Left ventricle myocardium inferior (tissue), 1 donor: Measurements from ENCODE around the gene CLEC16A. TPM values are rescaled to one million over a fixed set of nuclear protein-coding genes. Genes with fewer than 3 reads are reported as not detected.

Experiments
- DNase-seq: peaks from one replicate; pipeline ENCODE4 v3.0.0-alpha.2; 2020
- H3K27ac ChIP-seq: fragments of 200-600 bp; replicated peaks from 2 replicates; pipeline ENCODE4 v1.8.0; 2021
- H3K27me3 ChIP-seq: fragments of 200-600 bp; 2 replicates; pipeline ENCODE4 v1.8.0; 2021; ENCODE audit warnings: low read depth
- H3K36me3 ChIP-seq: fragments of 200-600 bp; 2 replicates; pipeline ENCODE4 v1.8.0; 2021
- H3K4me1 ChIP-seq: fragments of 200-600 bp; 2 replicates; pipeline ENCODE4 v1.8.0; 2021
- H3K4me3 ChIP-seq: fragments of 200-600 bp; 2 replicates; pipeline ENCODE4 v1.8.0; 2021; ENCODE audit warnings: mild to moderate bottlenecking, moderate library complexity
- H3K9me3 ChIP-seq: fragments of 200-600 bp; replicated peaks from 2 replicates; pipeline ENCODE4 v1.8.0; 2021
- intact Hi-C: fragments of 100-400 bp; cut with micrococcal nuclease; formaldehyde crosslinking; loops from one replicate; pipeline ENCODE4 v1.11.0; 2022
- total RNA-seq: library from RNA; stranded (reverse); fragmentation: NEBNext Ultra II Directional; extraction: Animal tissue kit (Norgen Biotek cat#: 25700); gene quantifications from one replicate; pipeline ENCODE4 v1.2.1, GENCODE V29; 2021
- TF ChIP-seq, protein P1 (sequence below): fragments of 200-600 bp; IDR thresholded peaks from 2 replicates; pipeline ENCODE4 v1.8.0; 2021; ENCODE audit warnings: antibody characterized with exemption, mild to moderate bottlenecking, borderline replicate concordance
- donor health status: DM: no; HTN: yes; CAD: no; lungs with severe emphysema.

Gene CLEC16A
- total RNA-seq, 1 donor from 2014 or later = 24.6 TPM

DNA sequence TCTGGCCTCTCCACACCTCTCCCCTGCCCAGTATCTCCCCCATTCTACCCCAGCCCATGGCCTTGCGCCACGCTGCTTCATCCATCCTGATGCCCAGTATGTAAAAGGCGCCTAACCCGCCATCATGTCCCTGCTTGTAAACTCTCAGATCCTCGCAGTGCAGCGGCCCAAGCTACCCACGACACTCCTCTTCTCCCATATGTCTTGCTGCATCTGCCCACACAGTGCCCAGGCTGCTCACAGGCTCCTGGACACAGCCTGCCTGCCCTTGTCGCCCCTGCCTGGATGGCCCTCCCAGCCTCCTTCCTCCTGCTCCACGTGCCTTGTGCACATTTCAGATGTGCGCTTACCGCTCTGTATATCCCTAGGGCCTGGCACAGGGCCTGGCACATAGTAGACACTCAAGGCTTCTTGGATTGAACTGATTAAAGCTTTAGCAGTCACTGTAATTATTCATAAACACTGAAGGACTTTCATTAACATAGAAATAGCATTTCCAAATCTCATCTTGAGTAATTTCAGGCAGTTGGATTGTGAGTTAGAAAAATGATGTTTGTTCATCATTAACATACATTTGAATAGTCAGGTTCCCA is 129.1 kb downstream of the CLEC16A start:
- intact Hi-C loops = no loop called here
- no peak for DNase-seq

DNA sequence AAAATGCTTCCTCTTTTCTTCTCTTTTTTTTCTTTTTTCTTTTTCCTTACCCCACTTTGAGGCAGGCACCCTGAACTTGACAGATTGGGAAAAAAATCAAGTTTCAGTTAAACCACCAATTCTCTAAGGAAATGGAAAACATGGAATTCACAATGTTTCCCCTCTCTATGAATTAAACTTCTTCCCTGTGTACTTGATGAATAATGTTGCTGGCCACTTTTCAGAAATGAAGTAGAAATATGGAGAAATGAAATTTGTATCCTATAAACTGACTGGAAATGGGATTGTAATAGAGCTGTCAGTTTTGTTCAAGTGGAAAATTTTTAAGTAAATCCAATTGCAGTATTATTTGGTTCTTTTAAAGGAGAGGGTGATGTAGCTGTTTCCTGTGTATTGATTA is 129.8 kb downstream of the CLEC16A start:
- Histone ChIP-seq H3K27me3 (no peaks in the 10 kb centered on the region), H3K9me3 (no peaks in the 10 kb centered on the region), H3K4me1 (peaks cover 11% of the 10 kb centered on the region), H3K4me3 (no peak overlapping the region), H3K27ac (no peak overlapping the region), H3K36me3 (peaks cover 25% of the 10 kb centered on the region)
- TF ChIP-seq, protein P1, sequence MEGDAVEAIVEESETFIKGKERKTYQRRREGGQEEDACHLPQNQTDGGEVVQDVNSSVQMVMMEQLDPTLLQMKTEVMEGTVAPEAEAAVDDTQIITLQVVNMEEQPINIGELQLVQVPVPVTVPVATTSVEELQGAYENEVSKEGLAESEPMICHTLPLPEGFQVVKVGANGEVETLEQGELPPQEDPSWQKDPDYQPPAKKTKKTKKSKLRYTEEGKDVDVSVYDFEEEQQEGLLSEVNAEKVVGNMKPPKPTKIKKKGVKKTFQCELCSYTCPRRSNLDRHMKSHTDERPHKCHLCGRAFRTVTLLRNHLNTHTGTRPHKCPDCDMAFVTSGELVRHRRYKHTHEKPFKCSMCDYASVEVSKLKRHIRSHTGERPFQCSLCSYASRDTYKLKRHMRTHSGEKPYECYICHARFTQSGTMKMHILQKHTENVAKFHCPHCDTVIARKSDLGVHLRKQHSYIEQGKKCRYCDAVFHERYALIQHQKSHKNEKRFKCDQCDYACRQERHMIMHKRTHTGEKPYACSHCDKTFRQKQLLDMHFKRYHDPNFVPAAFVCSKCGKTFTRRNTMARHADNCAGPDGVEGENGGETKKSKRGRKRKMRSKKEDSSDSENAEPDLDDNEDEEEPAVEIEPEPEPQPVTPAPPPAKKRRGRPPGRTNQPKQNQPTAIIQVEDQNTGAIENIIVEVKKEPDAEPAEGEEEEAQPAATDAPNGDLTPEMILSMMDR = no peak
- intact Hi-C loops = no loop called here
- DNase-seq = no peak

More for the DNA sequence above, 129.1 kb downstream of the CLEC16A start:
- Histone ChIP-seq H3K27ac (no peak overlapping the region), H3K27me3 (no peaks in the 10 kb centered on the region), H3K9me3 (no peaks in the 10 kb centered on the region), H3K4me1 (peaks cover 5% of the 10 kb centered on the region), H3K36me3 (peaks cover 31% of the 10 kb centered on the region), H3K4me3 (no peak overlapping the region)
- TF ChIP-seq, protein P1 = no peak

DNA sequence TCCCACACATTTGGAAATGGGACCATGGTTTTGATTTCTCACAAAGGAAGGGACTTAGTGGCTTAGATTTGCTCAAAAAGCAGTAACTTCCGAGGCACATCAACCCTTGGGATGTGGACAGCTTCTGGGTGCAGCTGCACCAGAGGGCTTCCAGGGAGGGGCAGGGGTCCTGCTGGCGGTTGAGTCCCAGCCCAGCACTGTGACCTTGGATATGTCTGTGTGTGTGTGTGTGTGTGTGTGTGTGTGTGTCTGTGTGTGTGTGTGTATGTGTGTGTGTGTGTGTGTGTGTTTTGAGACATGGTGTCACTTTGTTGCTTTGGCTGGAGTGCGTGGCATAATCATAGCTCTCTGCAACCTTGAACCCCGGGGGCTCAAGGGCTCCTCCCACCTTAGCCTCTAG is 130.8 kb downstream of the CLEC16A start:
- no peak for DNase-seq
- Histone ChIP-seq H3K9me3 (no peaks in the 10 kb centered on the region), H3K36me3 (peaks cover 20% of the 10 kb centered on the region), H3K4me3 (no peak overlapping the region), H3K27me3 (no peaks in the 10 kb centered on the region), H3K27ac (no peak overlapping the region), H3K4me1 (peaks cover 14% of the 10 kb centered on the region)
- TF ChIP-seq, protein P1 = no peak
- intact Hi-C loops = no loop called here

DNA sequence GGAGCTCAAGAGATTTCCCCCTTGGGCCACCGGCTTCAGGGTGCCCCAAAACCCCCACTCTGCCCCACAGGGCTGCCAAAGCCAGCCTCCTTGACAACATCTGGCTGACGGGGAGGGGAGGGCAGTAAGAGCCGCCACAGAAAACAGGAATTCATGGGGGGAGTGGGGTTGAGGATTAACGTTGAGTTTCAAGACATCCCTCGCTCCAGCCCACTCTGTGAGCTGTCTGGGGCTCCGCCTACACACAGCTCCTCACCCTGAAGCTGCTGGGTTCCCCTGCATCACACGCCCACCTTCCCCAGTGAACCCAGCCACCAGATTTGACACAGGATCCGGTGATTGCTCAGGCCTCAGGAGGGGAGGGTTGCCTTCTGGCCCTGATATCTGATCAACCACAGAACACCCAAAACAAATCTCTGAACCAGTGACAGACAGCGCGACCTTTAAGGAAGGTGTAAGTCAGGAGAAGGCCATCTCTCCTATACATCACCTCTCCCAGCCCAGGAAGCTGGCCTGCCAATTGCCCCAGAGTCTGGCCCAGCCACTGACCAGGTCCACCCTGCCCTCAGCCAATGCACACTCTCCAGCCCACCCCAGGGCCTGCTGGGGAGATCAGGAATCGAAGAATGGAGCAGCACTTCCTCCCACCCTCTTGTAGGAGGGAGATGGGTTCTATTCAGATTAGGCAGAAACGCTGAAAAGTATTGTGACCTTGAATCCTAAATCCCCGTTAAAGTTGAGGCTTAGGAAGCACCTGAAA is 132.1 kb downstream of the CLEC16A start:
- no peak for DNase-seq

DNA sequence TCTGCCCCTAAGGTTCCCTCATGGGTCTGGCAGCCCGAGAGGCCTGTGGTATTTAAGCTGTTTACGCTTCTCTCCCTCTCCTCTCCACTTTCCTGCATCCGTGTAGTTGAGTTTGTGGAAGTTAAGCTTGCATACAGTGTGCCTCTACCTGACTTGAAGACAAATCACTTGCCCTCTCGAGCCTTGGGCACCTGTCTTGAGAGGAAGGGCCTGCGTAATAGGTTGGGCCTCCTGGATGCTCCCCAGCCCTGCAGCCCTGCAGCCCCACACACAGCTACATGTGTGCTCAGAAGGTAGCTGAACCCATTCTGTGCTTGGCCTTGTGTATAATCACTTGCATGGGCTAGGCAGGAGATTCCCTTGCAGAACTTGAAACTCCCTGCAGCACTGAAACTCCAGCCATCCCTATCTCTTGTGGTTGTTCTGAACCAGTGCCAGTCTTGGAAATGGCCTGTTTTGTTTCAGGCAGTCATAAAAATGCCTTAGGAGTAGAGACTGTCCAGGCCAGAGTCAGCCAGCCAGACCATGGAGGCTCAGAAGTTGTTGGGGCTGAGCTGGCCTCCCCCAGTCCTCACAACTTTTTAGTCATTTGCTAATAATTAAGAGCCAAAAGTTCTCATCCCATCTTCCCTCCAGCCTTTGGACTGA is 134.6 kb downstream of the CLEC16A start:
- Histone ChIP-seq H3K27me3 (no peaks in the 10 kb centered on the region), H3K9me3 (no peaks in the 10 kb centered on the region), H3K27ac (peak overlapping the region; percentile 38), H3K4me3 (no peak overlapping the region), H3K4me1 (peaks cover 14% of the 10 kb centered on the region), H3K36me3 (peaks cover 8% of the 10 kb centered on the region)
- intact Hi-C loops = no loop called here
- DNase-seq = no peak
- TF ChIP-seq, protein P1 = no peak

More for the DNA sequence above, 132.1 kb downstream of the CLEC16A start:
- H3K36me3 ChIP-seq = peaks cover 20% of the 10 kb centered on the region
- TF ChIP-seq, protein P1 = no peak
- H3K4me3 ChIP-seq = no peak overlapping the region
- intact Hi-C loops = no loop called here
- H3K27ac ChIP-seq = no peak overlapping the region
- H3K9me3 ChIP-seq = no peaks in the 10 kb centered on the region
- peaks cover 14% of the 10 kb centered on the region for H3K4me1 ChIP-seq
- no peaks in the 10 kb centered on the region for H3K27me3 ChIP-seq
